ENCODE results near the gene GPI.

GPI gene

DNA sequence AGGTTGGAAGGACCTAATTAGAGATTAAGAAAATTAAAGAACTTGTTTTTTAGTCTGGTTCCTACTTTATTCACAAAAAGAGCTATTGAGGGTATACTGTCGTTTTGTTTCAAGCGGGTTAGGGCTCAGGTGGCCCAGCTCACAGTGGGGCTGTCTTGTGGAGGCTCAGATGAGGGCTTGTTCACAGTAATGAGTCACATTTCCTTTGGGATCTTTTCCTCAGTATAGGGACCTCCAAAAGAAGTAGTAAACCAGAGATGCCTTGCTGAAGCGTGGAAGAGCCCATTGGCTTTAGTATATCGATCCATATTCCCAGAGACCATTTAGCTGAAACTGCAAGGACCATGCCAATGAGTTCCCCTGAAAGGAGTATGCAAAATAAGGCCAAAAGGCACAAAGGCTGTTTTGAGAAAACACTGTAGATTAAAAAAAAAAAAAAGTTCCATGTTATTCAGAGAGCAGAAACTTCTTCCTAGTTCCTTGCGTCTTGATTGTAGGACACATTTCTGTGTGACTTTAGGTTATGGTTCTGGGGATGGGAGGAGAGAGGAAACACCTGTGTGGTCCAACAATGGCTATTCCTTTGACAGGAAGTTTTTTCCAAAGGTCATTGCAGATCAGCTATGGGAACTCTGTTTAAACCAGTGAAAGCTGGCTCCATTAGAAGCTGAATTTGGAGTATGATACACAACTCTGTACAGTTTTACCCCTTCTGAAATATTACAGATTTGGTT lies 32.8 kb upstream of the GPI start:
- H3K9me3 ChIP-seq (replicated peaks in 1 of 11), result no peaks in the 10 kb centered on the region
- no peak overlapping the region for H3K4me2 ChIP-seq
- peaks cover 0 to 7% (median 2%) of the 10 kb centered on the region in 10 experiments; a peak in 7 of 20 replicates for H3K4me1 ChIP-seq
- H3K36me3 ChIP-seq, result peaks cover 42 to 93% (median 62%) of the 10 kb centered on the region in 11 experiments
- H3K27ac ChIP-seq, result no peak overlapping the region
- no peak for TF ChIP-seq Cebpa-rat (IDR thresholded peaks at IDR 0.05)
- H3K4me3 ChIP-seq, result no peak overlapping the region
- no peaks in the 10 kb centered on the region for H3K27me3 ChIP-seq
- H4K20me1 ChIP-seq, result no peaks in the 10 kb centered on the region
- no peak overlapping the region for H3K9ac ChIP-seq

- no peak overlapping the region for H3K4me2 ChIP-seq
- peaks cover 31 to 93% (median 66%) of the 10 kb centered on the region in 11 experiments; a peak in 21 of 22 replicates for H3K36me3 ChIP-seq
- H3K27me3 ChIP-seq, result no peaks in the 10 kb centered on the region
- H3K9me3 ChIP-seq (replicated peaks in 1 of 11), result no peaks in the 10 kb centered on the region
- no peaks in the 10 kb centered on the region for H4K20me1 ChIP-seq
- TF ChIP-seq Cebpa-rat (IDR thresholded peaks at IDR 0.05), result no peak
- H3K4me3 ChIP-seq, result no peak overlapping the region
- no peak overlapping the region for H3K9ac ChIP-seq
- no peak overlapping the region for H3K27ac ChIP-seq
- peaks cover 0 to 7% (median 2%) of the 10 kb centered on the region in 10 experiments; a peak in 7 of 20 replicates for H3K4me1 ChIP-seq
These were observed 29.1 kb upstream of the GPI start for GRCh38 chr19:34335914-34336313.

DNA sequence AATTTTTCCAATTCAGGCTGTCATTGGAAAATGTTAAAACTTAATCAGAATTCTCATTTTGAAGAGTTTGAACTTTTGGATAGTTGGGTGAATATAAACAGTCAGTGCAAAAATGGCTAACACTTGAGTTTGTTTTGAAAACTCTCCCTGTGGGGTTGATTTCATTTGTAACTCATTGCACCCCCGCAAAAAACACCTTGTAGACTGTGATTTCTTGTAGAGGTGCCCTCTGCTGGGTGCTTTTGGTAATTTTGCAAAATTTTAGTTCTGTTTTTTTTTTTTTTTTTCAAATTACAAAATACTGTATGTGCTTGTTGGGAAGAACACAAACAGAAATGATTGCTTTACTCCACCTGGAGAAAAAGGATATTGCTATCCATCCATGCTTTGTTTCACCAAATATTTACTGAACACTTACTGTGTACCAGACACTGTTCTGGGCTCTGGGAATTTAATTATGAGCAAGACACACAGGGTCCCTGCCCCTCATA lies 28.2 kb upstream of the GPI start:
- no peak for TF ChIP-seq Cebpa-rat (IDR thresholded peaks at IDR 0.05)
- Histone ChIP-seq H4K20me1 (no peaks in the 10 kb centered on the region), H3K27ac (no peak overlapping the region), H3K27me3 (no peaks in the 10 kb centered on the region), H3K9me3 (replicated peaks in 1 of 11) (no peaks in the 10 kb centered on the region), H3K4me2 (no peak overlapping the region; a peak in 1 of 22 replicates), H3K9ac (0 out of 22 replicates have a peak overlapping the region, but pooled peaks of 1 of the 11 experiments have one; percentile 7), H3K4me1 (peaks cover 0 to 7% (median 2%) of the 10 kb centered on the region in 10 experiments; a peak in 7 of 20 replicates), H3K4me3 (no peak overlapping the region), H3K36me3 (peaks cover 32 to 93% (median 66%) of the 10 kb centered on the region in 11 experiments)

DNA sequence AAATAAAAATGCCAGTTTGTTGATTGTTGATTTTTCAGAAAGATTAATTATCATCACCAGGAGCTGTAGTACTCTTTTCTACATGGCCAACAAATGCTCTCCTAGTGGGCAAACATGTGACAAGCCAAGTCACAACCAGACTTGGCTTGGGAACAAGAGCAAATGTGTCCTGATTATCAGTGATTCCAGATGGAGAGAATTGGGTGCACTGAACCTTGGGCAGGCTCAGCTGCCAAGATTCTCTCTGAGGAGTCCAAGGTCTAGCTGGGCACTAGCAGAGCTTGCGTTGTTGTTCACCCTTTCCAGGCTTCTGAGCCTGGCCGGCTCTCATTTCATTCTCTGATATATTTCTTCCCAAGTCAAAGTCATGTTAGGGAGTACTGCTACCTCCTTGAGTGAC lies 27.3 kb upstream of the GPI start:
- Histone ChIP-seq H3K4me3 (no peak overlapping the region), H4K20me1 (no peaks in the 10 kb centered on the region), H3K4me2 (no peak overlapping the region), H3K4me1 (peaks cover 0 to 7% (median 0%) of the 10 kb centered on the region in 10 experiments; a peak in 6 of 20 replicates), H3K27me3 (no peaks in the 10 kb centered on the region), H3K9me3 (replicated peaks in 1 of 11) (no peaks in the 10 kb centered on the region), H3K27ac (no peak overlapping the region), H3K36me3 (peaks cover 37 to 94% (median 69%) of the 10 kb centered on the region in 11 experiments), H3K9ac (no peak overlapping the region)
- TF ChIP-seq Cebpa-rat (IDR thresholded peaks at IDR 0.05), result no peak

- no peaks in the 10 kb centered on the region; a peak in 1 of 22 replicates for H4K20me1 ChIP-seq
- H3K36me3 ChIP-seq, result peaks cover 30 to 95% (median 73%) of the 10 kb centered on the region in 11 experiments
- no peak overlapping the region for H3K27ac ChIP-seq
- H3K4me3 ChIP-seq, result no peak overlapping the region
- H3K4me2 ChIP-seq, result no peak overlapping the region
- no peak for TF ChIP-seq Cebpa-rat (IDR thresholded peaks at IDR 0.05)
- H3K4me1 ChIP-seq, result no peaks in the 10 kb centered on the region
- H3K9me3 ChIP-seq (replicated peaks in 1 of 11), result peaks cover 4 to 14% (median 7%) of the 10 kb centered on the region in 11 experiments; a peak in 16 of 22 replicates
- no peaks in the 10 kb centered on the region for H3K27me3 ChIP-seq
- H3K9ac ChIP-seq, result no peak overlapping the region
These were observed 22.9 kb upstream of the GPI start for GRCh38 chr19:34341935-34342680.

DNA sequence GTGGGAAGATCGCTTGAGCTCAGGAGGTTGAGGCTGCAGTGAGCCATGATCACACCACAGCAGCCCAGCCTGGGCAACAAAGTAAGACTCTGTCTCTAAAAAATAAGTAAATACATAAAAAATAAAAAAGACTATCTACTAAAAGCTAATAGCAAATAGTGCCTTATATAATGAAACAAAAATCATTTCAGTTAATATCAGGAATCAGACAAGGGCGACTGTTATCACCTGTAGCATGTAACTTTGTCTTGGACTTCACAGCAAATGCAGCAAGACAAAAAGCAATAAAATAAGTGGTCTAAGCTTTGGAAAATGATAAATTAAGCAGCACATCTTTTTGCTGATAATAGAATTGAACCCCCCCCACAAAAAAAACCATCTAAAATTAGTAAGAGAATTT lies 21.2 kb upstream of the GPI start:
- Histone ChIP-seq H3K27ac (no peak overlapping the region), H3K36me3 (peaks cover 34 to 94% (median 61%) of the 10 kb centered on the region in 11 experiments)
- TF ChIP-seq Cebpa-rat (IDR thresholded peaks at IDR 0.05), result no peak

DNA sequence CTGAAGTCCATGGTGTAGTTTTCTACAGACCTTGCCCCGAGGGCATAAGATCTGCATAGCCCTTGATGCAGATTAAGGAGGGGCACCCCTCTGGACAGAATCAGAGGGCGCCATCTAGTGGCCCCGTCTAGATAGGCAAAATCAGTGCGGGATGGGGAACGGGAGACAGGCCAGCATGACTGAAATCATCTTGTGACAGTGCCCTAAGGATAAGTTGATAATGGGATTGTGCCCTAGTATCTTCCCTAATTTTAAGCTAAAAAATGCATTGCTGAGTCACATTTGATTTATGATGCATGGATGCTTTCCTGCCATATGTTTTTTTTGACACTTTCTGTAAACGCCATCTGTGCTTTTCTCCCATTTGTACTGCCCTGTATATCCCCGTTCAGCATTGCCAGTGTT lies 19.0 kb upstream of the GPI start:
- Histone ChIP-seq H3K27ac (no peak overlapping the region), H3K4me1 (peaks cover 0 to 14% (median 9%) of the 10 kb centered on the region in 10 experiments; a peak in 15 of 20 replicates), H3K9ac (no peak overlapping the region), H3K9me3 (replicated peaks in 1 of 11) (peaks cover 4 to 20% (median 9%) of the 10 kb centered on the region in 11 experiments; a peak in 16 of 22 replicates), H3K4me3 (no peak overlapping the region), H3K27me3 (no peaks in the 10 kb centered on the region), H3K36me3 (peaks cover 33 to 87% (median 50%) of the 10 kb centered on the region in 11 experiments), H4K20me1 (peaks cover 0 to 5% (median 0%) of the 10 kb centered on the region in 11 experiments; a peak in 1 of 22 replicates), H3K4me2 (no peak overlapping the region)
- no peak for TF ChIP-seq Cebpa-rat (IDR thresholded peaks at IDR 0.05)

More for the DNA sequence above, 21.2 kb upstream of the GPI start:
- Histone ChIP-seq H3K4me1 (no peaks in the 10 kb centered on the region), H3K4me2 (no peak overlapping the region), H3K27me3 (no peaks in the 10 kb centered on the region), H3K9ac (no peak overlapping the region; a peak in 1 of 22 replicates), H4K20me1 (peaks cover 0 to 5% (median 0%) of the 10 kb centered on the region in 11 experiments; a peak in 1 of 22 replicates), H3K9me3 (replicated peaks in 1 of 11) (peaks cover 4 to 14% (median 7%) of the 10 kb centered on the region in 11 experiments; a peak in 16 of 22 replicates), H3K4me3 (no peak overlapping the region)

- Histone ChIP-seq H3K36me3 (peaks cover 17 to 86% (median 36%) of the 10 kb centered on the region in 11 experiments), H3K9ac (no peak overlapping the region), H3K27ac (no peak overlapping the region), H3K4me3 (no peak overlapping the region), H4K20me1 (peaks cover 0 to 5% (median 0%) of the 10 kb centered on the region in 11 experiments; a peak in 1 of 22 replicates), H3K9me3 (replicated peaks in 1 of 11) (peaks cover 4 to 20% (median 9%) of the 10 kb centered on the region in 11 experiments; a peak in 16 of 22 replicates), H3K27me3 (no peaks in the 10 kb centered on the region), H3K4me2 (no peak overlapping the region), H3K4me1 (peaks cover 0 to 21% (median 9%) of the 10 kb centered on the region in 10 experiments; a peak in 15 of 20 replicates)
- TF ChIP-seq Cebpa-rat (IDR thresholded peaks at IDR 0.05), result no peak
These were observed 17.3 kb upstream of the GPI start for GRCh38 chr19:34347561-34348165.
